ENCODE data around the gene ARVCF. TPM values are rescaled to one million over a fixed set of nuclear protein-coding genes. Genes with fewer than 3 reads are reported as not detected.

The ARVCF gene
- total RNA-seq, 4 donors from 2014 or later: 34.5 to 123 (median 111) TPM

DNA sequence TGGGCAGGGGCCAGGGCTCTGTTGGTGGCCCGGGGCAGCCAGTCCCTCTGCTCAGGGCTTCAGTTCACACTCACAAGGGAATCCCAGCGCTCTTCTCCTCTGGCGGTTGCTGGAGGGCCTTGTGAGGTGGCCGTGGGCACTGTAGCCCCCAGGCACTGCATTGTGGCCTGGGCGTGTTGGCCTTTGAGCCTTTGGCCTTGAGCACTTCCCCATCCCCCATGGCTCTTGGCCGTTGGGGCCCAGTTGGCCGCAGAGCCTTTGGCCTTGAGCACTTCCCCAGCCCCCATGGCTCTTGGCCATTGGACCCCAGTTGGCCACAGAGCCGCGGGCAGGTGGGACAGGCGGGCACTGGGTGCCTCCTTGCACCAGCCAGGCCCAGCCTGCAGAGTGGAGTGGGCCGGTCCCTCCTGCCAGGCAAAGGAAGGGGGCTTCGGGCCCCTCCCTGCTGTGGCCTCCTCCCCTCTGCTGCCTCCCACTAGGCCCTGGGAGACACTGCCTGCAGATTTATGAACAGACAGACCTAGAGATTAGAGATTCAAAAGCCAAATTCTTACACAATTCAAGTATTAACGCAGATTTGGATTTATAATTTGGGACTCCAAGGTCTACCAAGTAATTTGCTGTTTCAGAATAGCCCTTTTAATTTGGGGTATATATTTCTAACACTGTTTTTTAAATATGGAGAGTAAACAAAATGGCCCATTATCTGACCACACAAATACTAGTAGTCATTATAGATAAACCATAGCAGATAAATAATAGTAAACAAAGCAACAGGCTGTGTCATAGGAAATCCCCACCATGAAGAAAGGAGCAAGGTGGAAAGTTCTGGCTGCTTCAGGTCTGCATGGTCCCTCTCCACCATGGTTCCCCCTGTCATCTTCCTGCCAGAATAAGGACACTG is 56.8 kb downstream of the ARVCF start:
- no peaks in the 10 kb centered on the region for H3K36me3 ChIP-seq
- peak overlapping the region in 1 of 3 donors; percentile 17 for H3K4me3 ChIP-seq (replicated peaks in 1 of 3)
- H3K27me3 ChIP-seq: no peaks in the 10 kb centered on the region
- intact Hi-C loops (cut with DNase I): loop anchor here (5.0 kb wide), 1 partner anchor 48 kb away; no protein-coding TSS in a partner anchor
- TF ChIP-seq POLR2A (IDR thresholded peaks at IDR 0.05): no peak
- TF ChIP-seq, protein P1, sequence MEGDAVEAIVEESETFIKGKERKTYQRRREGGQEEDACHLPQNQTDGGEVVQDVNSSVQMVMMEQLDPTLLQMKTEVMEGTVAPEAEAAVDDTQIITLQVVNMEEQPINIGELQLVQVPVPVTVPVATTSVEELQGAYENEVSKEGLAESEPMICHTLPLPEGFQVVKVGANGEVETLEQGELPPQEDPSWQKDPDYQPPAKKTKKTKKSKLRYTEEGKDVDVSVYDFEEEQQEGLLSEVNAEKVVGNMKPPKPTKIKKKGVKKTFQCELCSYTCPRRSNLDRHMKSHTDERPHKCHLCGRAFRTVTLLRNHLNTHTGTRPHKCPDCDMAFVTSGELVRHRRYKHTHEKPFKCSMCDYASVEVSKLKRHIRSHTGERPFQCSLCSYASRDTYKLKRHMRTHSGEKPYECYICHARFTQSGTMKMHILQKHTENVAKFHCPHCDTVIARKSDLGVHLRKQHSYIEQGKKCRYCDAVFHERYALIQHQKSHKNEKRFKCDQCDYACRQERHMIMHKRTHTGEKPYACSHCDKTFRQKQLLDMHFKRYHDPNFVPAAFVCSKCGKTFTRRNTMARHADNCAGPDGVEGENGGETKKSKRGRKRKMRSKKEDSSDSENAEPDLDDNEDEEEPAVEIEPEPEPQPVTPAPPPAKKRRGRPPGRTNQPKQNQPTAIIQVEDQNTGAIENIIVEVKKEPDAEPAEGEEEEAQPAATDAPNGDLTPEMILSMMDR (IDR thresholded peaks at IDR 0.05): no peak
- peak overlapping the region; percentile 46 to 76 (median 50) for H3K27ac ChIP-seq
- H3K4me1 ChIP-seq: peaks cover 31 to 33% of the 10 kb centered on the region in 2 donors
- no peaks in the 10 kb centered on the region for H3K9me3 ChIP-seq
- WGBS, 2 donors: 42 to 52% methylated on average over 4 to 8 of the region's 13 CpGs
- DNase-seq: peak in 1 of 2 donors; percentile 16

DNA sequence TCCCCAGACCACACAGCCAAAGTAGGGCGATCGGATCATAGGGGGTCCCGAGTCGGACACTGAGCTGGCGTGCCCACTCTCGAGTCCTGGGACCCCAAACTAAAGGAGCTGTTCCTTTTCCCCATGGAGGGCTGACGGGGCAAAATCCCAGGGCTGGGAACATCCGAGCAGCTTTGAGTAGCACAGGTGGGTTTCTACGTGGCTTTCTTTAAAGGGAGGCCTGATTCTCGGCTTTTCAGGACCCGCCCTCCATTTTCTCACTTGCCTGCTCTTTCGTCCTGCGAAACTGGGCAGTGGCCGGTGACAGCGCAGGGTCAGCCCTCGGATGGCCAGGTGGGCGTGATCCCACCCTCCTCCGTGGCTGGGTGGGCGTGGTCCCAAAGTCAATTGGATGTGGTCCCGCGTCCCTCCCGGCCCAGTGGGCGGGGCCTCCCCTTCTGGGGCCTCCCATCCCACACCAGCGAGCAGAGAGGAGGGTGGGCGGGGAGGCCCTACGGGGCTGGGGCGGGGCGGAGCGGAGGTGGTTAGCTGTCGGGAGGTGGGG is 57.5 kb downstream of the ARVCF start:
- WGBS, 2 donors: 23 to 29% methylated on average over 18 of the region's 30 CpGs
- Histone ChIP-seq H3K9me3 (no peaks in the 10 kb centered on the region), H3K36me3 (no peaks in the 10 kb centered on the region), H3K4me1 (peaks cover 31 to 33% of the 10 kb centered on the region in 2 donors), H3K27me3 (no peaks in the 10 kb centered on the region), H3K27ac (peak overlapping the region; percentile 66 to 76 (median 75)), H3K4me3 (replicated peaks in 1 of 3) (peak overlapping the region in 2 of 3 donors; percentile 16 to 17)
- intact Hi-C loops (cut with DNase I): loop anchor here (5.0 kb wide), 1 partner anchor 47 kb away; no protein-coding TSS in a partner anchor
- DNase-seq: peak; percentile 96
- TF ChIP-seq POLR2A (IDR thresholded peaks at IDR 0.05): peak in 1 of 2 donors; percentile 78
- TF ChIP-seq, protein P1 (IDR thresholded peaks at IDR 0.05): no peak

DNA sequence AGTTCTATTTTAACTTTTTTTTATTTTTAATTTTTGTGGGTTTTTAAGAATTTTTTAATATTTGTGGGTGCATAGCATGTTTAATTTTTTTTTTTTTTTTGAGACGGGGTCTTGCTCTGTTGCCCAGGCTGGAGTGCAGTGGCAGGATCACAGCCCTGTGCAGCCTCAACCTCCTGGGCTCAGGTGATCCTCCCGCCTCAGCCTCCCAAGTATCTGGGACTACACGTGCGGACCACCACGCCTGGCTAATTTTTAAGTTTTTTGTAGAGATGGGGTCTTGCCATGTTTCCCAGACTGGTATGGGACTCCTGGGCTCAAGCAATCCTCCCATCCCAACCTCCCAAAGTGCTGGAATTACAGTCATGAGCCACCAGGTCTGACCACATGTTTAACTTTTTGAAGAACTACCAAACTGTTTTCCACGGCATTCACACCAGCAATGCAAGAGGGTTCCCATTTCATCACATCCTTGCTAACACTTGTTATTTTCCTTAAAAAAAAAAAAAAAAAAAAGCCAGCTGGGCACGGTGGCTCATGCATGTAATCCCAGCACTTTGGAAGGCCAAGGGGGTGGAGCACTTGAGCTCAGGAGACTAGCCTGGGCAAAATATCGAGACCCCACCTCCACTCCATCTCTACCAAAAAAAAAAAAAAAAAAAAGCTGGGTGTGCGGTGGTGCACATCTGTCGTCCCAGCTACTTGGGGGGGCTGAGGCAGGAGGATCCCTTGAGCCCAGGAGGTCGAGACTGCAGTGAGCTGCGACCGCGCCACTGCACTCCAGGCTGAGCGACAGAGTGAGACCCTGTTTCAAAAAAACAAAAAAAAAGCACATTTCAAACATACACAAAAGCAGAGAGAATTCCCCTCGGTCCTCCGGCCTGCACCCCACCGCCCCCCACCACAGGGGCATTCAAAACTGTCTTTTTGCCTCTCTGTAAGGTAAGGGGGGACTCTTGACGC is 58.3 kb downstream of the ARVCF start:
- H3K36me3 ChIP-seq: no peaks in the 10 kb centered on the region
- TF ChIP-seq, protein P1 (IDR thresholded peaks at IDR 0.05): no peak
- no peak for TF ChIP-seq POLR2A (IDR thresholded peaks at IDR 0.05)
- intact Hi-C loops (cut with DNase I): loop anchor here (5.0 kb wide), 1 partner anchor 46 kb away; no protein-coding TSS in a partner anchor
- H3K4me1 ChIP-seq: peaks cover 33 to 35% of the 10 kb centered on the region in 2 donors
- DNase-seq: peak; percentile 79 to 82
- H3K4me3 ChIP-seq (replicated peaks in 1 of 3): peak overlapping the region in 2 of 3 donors; percentile 16 to 17
- peak overlapping the region; percentile 66 to 76 (median 75) for H3K27ac ChIP-seq
- H3K9me3 ChIP-seq: no peaks in the 10 kb centered on the region
- H3K27me3 ChIP-seq: no peaks in the 10 kb centered on the region
- WGBS, 2 donors: 48 to 58% methylated on average over 19 of the region's 19 CpGs

DNA sequence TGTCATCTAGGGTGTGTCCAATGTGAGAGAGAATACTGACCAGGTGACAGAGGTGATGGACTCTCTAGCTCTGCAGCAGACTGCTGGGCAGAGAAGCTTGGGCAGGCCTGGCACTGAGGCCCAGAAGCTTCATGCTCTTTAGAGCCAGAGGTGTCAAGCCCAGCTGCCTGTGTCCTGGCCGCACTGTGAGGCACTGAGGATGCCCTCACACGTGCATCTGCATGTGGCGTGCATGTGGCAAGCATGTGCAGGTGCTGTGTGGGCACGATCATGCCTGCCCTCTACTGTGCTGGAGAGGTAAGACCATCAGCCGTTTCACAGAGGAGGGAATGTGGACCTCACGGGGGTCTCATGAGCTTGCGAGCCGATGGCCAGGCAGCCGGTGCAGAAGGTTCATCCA is 59.2 kb downstream of the ARVCF start:
- Histone ChIP-seq H3K4me1 (peaks cover 28 to 32% of the 10 kb centered on the region in 2 donors), H3K27ac (no peak overlapping the region), H3K36me3 (no peaks in the 10 kb centered on the region), H3K4me3 (replicated peaks in 1 of 3) (no peak overlapping the region), H3K27me3 (no peaks in the 10 kb centered on the region), H3K9me3 (no peaks in the 10 kb centered on the region)
- TF ChIP-seq, protein P1 (IDR thresholded peaks at IDR 0.05): no peak
- no peak for TF ChIP-seq POLR2A (IDR thresholded peaks at IDR 0.05)
- no peak for DNase-seq
- intact Hi-C loops (cut with DNase I): loop anchor here (5.0 kb wide), 1 partner anchor 45 kb away; no protein-coding TSS in a partner anchor
- 93 to 96% methylated on average over 9 of the region's 9 CpGs for WGBS, 2 donors
